ENCODE measurements around the gene CERS1. TPM values are rescaled to one million over a fixed set of nuclear protein-coding genes. Genes with fewer than 3 reads are reported as not detected.

The CERS1 gene
- total and polyA plus RNA-seq, 10 of the 15 experiments (the other 5 are each of a cell fraction or from before 2014, with no cell fraction given), result 0.19 TPM; not detected in 9

DNA sequence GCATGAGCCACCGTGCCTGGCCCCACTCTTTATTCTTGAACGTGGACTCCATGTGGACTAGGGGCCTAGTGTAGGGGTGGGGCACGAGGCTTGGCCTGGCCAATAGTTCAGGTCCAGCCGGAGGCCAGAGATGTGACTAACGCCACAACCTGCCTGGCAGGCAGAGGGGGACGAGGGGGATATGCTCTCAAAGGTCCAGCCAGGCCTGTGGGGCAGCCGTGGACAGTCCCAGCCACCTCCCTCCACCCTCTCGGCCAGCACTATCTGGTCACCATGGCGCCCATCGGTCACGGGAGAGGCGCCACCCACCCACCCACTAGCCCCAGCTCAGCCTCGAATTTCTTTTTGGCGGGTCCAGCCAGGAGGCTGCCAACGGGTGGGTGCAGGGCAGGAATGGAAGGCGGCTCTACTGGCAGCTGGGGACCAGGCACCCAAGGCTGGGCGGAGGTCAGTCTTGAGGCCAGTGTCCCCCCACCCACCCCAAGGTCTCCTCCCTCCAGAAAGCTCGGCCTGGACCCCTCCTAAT lies 2.2 kb upstream of the CERS1 start:
- POLR2A ChIA-PET, result no interaction called here
- no peaks in the 10 kb centered on the region for H3K4me1 ChIP-seq (ENCODE audit: control insufficient read depth, insufficient read depth, low read length)
- peaks cover 2 to 4% of the 10 kb centered on the region in 2 experiments; a peak in 2 of 4 replicates for H3K36me3 ChIP-seq (ENCODE audit: control insufficient read depth in 2 of 2, insufficient read depth in 2 of 2, low read length in 1 of 2)
- peaks cover 4% of the 10 kb centered on the region in 2 experiments; a peak in 3 of 4 replicates for H3K27me3 ChIP-seq (replicated peaks in 1 of 2; ENCODE audit: control insufficient read depth in 2 of 2, insufficient read depth in 2 of 2, low read length in 1 of 2)
- ATAC-seq (no peak), FAIRE-seq (no peak), DNase-seq (ENCODE audit: low read depth, low spot score) (no peak)
- RAD21 ChIA-PET (ENCODE audit: unreplicated experiment), result no interaction called here
- H3K27ac ChIP-seq (ENCODE audit: control insufficient read depth, insufficient read depth), result no peak overlapping the region
- intact Hi-C loops (cut with micrococcal nuclease; ENCODE audit: unreplicated experiment), result no loop called here
- no peak overlapping the region for H3K9ac ChIP-seq (ENCODE audit: control insufficient read depth, insufficient read depth, low read length)
- no peak overlapping the region for H3K4me2 ChIP-seq (ENCODE audit: control insufficient read depth, insufficient read depth)
- no peaks in the 10 kb centered on the region for H3K9me3 ChIP-seq (replicated peaks; ENCODE audit: control insufficient read depth, insufficient read depth, low read length)
- no peak overlapping the region for H2AFZ ChIP-seq (ENCODE audit: control insufficient read depth, low read depth, low read length)
- BruUV-seq (replicated peaks), result no TSS peak
- in situ Hi-C loops (cut with MboI), result no loop called here
- SMC1A ChIA-PET (ENCODE audit: uncharacterized antibody, unreplicated experiment), result no interaction called here
- no peak overlapping the region for H3K4me3 ChIP-seq
- CTCF ChIA-PET, result interaction anchor here (1.2 kb wide), 1 partner anchor 21 kb away, joined by 3 read pairs; the partner anchor contains the start of genes COPE and DDX49
- H4K20me1 ChIP-seq (ENCODE audit: control insufficient read depth, insufficient read depth), result no peaks in the 10 kb centered on the region
- WGBS (ENCODE audit: insufficient coverage, insufficient replicate concordance, low lambda C conversion rate, missing lambda C conversion rate), result 78% methylated on average over 18 of the region's 18 CpGs
- no peaks in the 10 kb centered on the region for H3K79me2 ChIP-seq (ENCODE audit: control insufficient read depth, insufficient read depth, low read length)
- no peak for TF ChIP-seq ZBTB11 (CRISPR knock-in tag; IDR thresholded peaks at IDR 0.05)
- no peak for TF ChIP-seq CHD2 (IDR thresholded peaks at IDR 0.05; ENCODE audit: borderline replicate concordance, low read depth, low read length)
- no peak for TF ChIP-seq HDAC6 (IDR thresholded peaks at IDR 0.05; ENCODE audit: unreplicated experiment)
- no peak for TF ChIP-seq BRCA1 (IDR thresholded peaks at IDR 0.05; ENCODE audit: low read depth, low read length)
- no peak for TF ChIP-seq SMAD1 (IDR thresholded peaks at IDR 0.05; ENCODE audit: low read depth, partially characterized antibody)
- no peak for TF ChIP-seq ZNF592 (IDR thresholded peaks at IDR 0.05)
- TF ChIP-seq MEF2A (IDR thresholded peaks at IDR 0.05; ENCODE audit: insufficient read depth, low read depth, low read length), result no peak
- TF ChIP-seq, protein P1, sequence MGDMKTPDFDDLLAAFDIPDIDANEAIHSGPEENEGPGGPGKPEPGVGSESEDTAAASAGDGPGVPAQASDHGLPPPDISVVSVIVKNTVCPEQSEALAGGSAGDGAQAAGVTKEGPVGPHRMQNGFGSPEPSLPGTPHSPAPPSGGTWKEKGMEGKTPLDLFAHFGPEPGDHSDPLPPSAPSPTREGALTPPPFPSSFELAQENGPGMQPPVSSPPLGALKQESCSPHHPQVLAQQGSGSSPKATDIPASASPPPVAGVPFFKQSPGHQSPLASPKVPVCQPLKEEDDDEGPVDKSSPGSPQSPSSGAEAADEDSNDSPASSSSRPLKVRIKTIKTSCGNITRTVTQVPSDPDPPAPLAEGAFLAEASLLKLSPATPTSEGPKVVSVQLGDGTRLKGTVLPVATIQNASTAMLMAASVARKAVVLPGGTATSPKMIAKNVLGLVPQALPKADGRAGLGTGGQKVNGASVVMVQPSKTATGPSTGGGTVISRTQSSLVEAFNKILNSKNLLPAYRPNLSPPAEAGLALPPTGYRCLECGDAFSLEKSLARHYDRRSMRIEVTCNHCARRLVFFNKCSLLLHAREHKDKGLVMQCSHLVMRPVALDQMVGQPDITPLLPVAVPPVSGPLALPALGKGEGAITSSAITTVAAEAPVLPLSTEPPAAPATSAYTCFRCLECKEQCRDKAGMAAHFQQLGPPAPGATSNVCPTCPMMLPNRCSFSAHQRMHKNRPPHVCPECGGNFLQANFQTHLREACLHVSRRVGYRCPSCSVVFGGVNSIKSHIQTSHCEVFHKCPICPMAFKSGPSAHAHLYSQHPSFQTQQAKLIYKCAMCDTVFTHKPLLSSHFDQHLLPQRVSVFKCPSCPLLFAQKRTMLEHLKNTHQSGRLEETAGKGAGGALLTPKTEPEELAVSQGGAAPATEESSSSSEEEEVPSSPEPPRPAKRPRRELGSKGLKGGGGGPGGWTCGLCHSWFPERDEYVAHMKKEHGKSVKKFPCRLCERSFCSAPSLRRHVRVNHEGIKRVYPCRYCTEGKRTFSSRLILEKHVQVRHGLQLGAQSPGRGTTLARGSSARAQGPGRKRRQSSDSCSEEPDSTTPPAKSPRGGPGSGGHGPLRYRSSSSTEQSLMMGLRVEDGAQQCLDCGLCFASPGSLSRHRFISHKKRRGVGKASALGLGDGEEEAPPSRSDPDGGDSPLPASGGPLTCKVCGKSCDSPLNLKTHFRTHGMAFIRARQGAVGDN (IDR thresholded peaks at IDR 0.05), result no peak
- no peak for TF ChIP-seq BCL3 (IDR thresholded peaks at IDR 0.05; ENCODE audit: borderline replicate concordance, insufficient read depth, low read depth, low read length, poor library complexity, severe bottlenecking)
